ENCODE measurements around the gene MCRIP1. TPM values are rescaled to one million over a fixed set of nuclear protein-coding genes. Genes with fewer than 3 reads are reported as not detected.
A peak's percentile ranks its signal among the peaks of the same experiment; 100 is the strongest.

The MCRIP1 gene
- total and polyA plus RNA-seq, 9 of the 15 experiments (the other 6 are each of a cell fraction or from before 2014, with no cell fraction given): 0.39 to 35.8 (median 9.7) TPM

GRCh38 chr17:81810892-81811704 lies 22.0 kb downstream of the MCRIP1 start:
- Histone ChIP-seq H3K9me3 (replicated peaks; ENCODE audit: control insufficient read depth, insufficient read depth, low read depth, low read length) (no peaks in the 10 kb centered on the region), H3K27me3 (ENCODE audit: control insufficient read depth in 2 of 2, insufficient read depth in 2 of 2, low read length in 2 of 2) (peaks cover 14 to 62% of the 10 kb centered on the region in 2 experiments; a peak in 4 of 5 replicates), H3K9ac (ENCODE audit: insufficient read depth in 1 of 2, low read depth in 2 of 2, low read length in 2 of 2) (peak overlapping the region in 1 of 2 experiments; percentile 35; a peak in 2 of 4 replicates), H3K9me1 (ENCODE audit: control insufficient read depth, insufficient read depth, low read length) (peaks cover 2% of the 10 kb centered on the region), H3K79me2 (ENCODE audit: control insufficient read depth, insufficient read depth, low read length) (no peaks in the 10 kb centered on the region), H3K36me3 (ENCODE audit: control insufficient read depth, insufficient read depth, low read length) (no peaks in the 10 kb centered on the region), H2AFZ (ENCODE audit: low read depth, low read length) (no peak overlapping the region), H4K20me1 (replicated peaks; ENCODE audit: control insufficient read depth, insufficient read depth, low read length) (peaks cover 8% of the 10 kb centered on the region), H3K27ac (ENCODE audit: extremely low read depth, low read depth, low read length) (no peak overlapping the region), H3K4me2 (ENCODE audit: insufficient read depth, low read length) (no peak overlapping the region), H3K4me1 (replicated peaks in 1 of 2; ENCODE audit: control insufficient read depth in 2 of 2, insufficient read depth in 2 of 2, low read length in 2 of 2) (peaks cover 0 to 87% of the 10 kb centered on the region in 2 experiments; a peak in 3 of 5 replicates), H3K4me3 (no peak overlapping the region)
- DNase-seq (ENCODE audit: extremely low read depth in 1 of 4, low spot score in 3 of 4) (no peak), ATAC-seq (no peak), FAIRE-seq (no peak)
- TF ChIP-seq CBFA2T3 (IDR thresholded peaks at IDR 0.05): no peak
- CTCF ChIA-PET (ENCODE audit: low intra/inter-chr PET ratio): no interaction called here
- BruUV-seq (replicated peaks): no TSS peak
- intact Hi-C loops (cut with micrococcal nuclease): no loop called here
- in situ Hi-C loops (cut with MboI): no loop called here
- 35% methylated on average over 30 of the region's 42 CpGs for WGBS (ENCODE audit: insufficient coverage, low coverage, missing lambda C conversion rate)
- POLR2A ChIA-PET: interaction anchor here (0.6 to 1.2 kb wide), 3 partner anchors 11 to 71 kb away, joined by 3 read pairs; no protein-coding TSS in a partner anchor

- ChIA-PET POLR2A (interaction anchor here (0.6 to 1.2 kb wide), 3 partner anchors 12 to 70 kb away, joined by 3 to 4 read pairs (median 3); no protein-coding TSS in a partner anchor), CTCF (ENCODE audit: low intra/inter-chr PET ratio) (no interaction called here)
- ATAC-seq: no peak
- FAIRE-seq: no peak
- DNase-seq (ENCODE audit: extremely low read depth in 1 of 4, low spot score in 3 of 4): no peak
- H3K4me3 ChIP-seq: no peak overlapping the region
- H3K9me3 ChIP-seq (replicated peaks; ENCODE audit: control insufficient read depth, insufficient read depth, low read depth, low read length): no peaks in the 10 kb centered on the region
- no TSS peak for BruUV-seq (replicated peaks)
- intact Hi-C loops (cut with micrococcal nuclease) (no loop called here), in situ Hi-C loops (cut with MboI) (no loop called here)
- TF ChIP-seq PML (IDR thresholded peaks at IDR 0.05; ENCODE audit: low read length): no peak
- TF ChIP-seq ZKSCAN1 (IDR thresholded peaks at IDR 0.05; ENCODE audit: low read depth, low read length): no peak
- no peak overlapping the region for H2AFZ ChIP-seq (ENCODE audit: low read depth, low read length)
- no peaks in the 10 kb centered on the region for H3K79me2 ChIP-seq (ENCODE audit: control insufficient read depth, insufficient read depth, low read length)
- no peaks in the 10 kb centered on the region for H3K36me3 ChIP-seq (ENCODE audit: control insufficient read depth, insufficient read depth, low read length)
- peaks cover 0 to 93% of the 10 kb centered on the region in 2 experiments; a peak in 3 of 5 replicates for H3K4me1 ChIP-seq (replicated peaks in 1 of 2; ENCODE audit: control insufficient read depth in 2 of 2, insufficient read depth in 2 of 2, low read length in 2 of 2)
- peaks cover 2% of the 10 kb centered on the region for H3K9me1 ChIP-seq (ENCODE audit: control insufficient read depth, insufficient read depth, low read length)
- no peak overlapping the region for H3K27ac ChIP-seq (ENCODE audit: extremely low read depth, low read depth, low read length)
- H4K20me1 ChIP-seq (replicated peaks; ENCODE audit: control insufficient read depth, insufficient read depth, low read length): peaks cover 14% of the 10 kb centered on the region
- 12% methylated on average over 8 of the region's 8 CpGs for WGBS (ENCODE audit: insufficient coverage, low coverage, missing lambda C conversion rate)
- no peak overlapping the region; a peak in 1 of 4 replicates for H3K9ac ChIP-seq (ENCODE audit: insufficient read depth in 1 of 2, low read depth in 2 of 2, low read length in 2 of 2)
- no peak overlapping the region for H3K4me2 ChIP-seq (ENCODE audit: insufficient read depth, low read length)
- H3K27me3 ChIP-seq (ENCODE audit: control insufficient read depth in 2 of 2, insufficient read depth in 2 of 2, low read length in 2 of 2): peaks cover 16 to 66% of the 10 kb centered on the region in 2 experiments; a peak in 4 of 5 replicates
Observed at GRCh38 chr17:81810476-81810875, 22.6 kb downstream of the MCRIP1 start.

Measured in K562 (cell line).